Measurements from ENCODE around the gene SPPL2B.
"Not testable (repeated sequence)": the region's sequence is repeated elsewhere in the genome, so short reads cannot be mapped to it uniquely, and the experiment has no call there.

SPPL2B gene

DNA sequence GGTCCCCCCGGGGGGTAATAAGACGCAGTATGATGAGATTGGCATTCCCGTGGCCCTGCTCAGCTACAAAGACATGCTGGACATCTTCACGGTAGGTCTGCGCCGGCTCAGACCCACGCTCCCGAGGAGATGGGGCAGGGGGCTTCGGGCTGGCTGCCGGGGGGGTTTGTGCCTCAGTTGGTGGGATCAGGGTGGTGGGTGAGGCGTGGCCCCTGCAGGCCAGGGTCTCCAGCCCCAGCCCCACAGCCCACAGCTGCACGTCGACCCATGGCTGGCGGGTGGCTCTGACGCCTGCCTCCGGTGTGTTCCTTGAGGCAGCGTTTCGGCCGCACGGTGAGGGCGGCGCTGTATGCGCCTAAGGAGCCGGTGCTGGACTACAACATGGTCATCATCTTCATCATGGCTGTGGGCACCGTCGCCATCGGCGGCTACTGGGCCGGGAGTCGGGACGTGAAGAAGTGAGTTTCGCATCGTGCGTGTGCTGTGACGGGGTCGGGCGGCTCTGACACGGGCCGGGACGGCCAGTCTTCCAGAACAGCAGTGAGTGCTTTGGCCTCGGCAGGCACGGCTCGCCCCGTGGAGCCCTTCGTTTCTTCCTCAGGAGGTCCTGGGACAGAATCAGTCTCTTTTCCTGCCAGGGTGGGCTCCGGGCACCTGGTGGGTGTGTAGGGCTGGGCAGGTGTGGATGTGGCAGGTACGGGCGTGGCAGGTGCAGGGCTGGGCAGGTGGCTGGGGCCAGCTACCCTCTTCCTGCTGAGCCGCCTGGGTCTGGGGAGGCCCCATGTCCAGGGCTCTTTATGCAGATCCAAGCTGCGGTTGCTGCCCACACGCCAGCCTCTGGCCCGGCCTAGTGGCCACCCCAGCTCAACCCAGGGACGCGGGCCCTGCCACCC is 10.5 kb downstream of the SPPL2B start:
- DNase-seq (ENCODE audit: low read depth), result no peak

DNA sequence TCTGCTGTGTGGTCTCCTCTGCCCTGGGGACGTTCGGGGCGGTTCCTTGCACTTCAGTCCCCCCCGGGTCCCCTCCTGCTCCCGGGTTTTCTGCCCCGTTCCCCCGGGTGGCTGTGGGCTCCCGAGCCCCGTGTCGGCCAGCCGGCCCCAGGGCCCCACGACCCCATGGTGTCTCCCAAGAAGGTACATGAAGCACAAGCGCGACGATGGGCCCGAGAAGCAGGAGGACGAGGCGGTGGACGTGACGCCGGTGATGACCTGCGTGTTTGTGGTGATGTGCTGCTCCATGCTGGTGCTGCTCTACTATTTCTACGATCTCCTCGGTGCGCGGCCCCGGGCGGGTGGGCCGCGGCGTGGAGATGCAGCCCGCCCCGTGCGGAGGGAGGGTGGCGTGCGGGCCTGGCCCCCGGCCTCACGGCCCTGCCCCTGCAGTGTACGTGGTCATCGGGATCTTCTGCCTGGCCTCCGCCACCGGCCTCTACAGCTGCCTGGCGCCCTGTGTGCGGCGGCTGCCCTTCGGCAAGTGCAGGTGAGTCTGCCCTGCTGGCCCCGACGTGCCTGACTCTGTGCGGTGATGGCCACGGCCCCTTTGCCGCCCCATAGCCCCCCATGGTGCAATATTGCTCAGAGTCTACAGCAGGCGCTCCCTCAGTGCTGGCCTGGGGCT is 11.3 kb downstream of the SPPL2B start:
- no peak for DNase-seq (ENCODE audit: low read depth)

GRCh38 chr19:2340496-2341243 is 12.2 kb downstream of the SPPL2B start:
- DNase-seq (ENCODE audit: low read depth), result no peak

GRCh38 chr19:2341244-2341751 is 12.8 kb downstream of the SPPL2B start:
- DNase-seq (ENCODE audit: low read depth), result no peak

- no peak for DNase-seq (ENCODE audit: low read depth)
These were observed 13.5 kb downstream of the SPPL2B start for GRCh38 chr19:2341982-2342381.

- DNase-seq (ENCODE audit: low read depth), result no peak
These were observed 14.3 kb downstream of the SPPL2B start for GRCh38 chr19:2342656-2343288.

- DNase-seq (ENCODE audit: low read depth), result no peak
These were observed 15.0 kb downstream of the SPPL2B start for GRCh38 chr19:2343289-2343982.

DNA sequence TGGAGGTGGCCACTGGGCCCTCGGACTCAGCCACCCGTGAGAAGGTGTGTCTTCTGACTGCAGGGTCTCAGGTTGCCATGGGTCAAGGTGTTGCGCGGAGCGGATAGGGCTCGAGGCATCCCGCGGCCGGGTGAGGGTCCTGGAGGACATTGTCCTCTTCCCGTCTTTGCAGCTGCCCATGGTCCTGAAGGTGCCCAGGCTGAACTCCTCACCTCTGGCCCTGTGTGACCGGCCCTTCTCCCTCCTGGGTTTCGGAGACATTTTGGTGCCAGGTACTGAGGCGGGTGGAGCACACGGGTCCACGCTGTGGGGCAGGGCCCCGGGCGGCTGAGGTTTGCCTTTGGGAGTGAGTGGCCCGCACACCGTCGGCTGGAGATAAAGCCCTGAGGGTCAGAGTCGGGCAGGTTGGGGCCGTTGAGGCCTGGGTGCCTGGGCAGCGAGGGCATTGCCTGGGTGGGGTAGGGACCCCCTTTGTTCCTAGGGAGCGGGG is 15.9 kb downstream of the SPPL2B start:
- no peak for DNase-seq (ENCODE audit: low read depth)

GRCh38 chr19:2345076-2345475 is 16.6 kb downstream of the SPPL2B start:
- DNase-seq (ENCODE audit: low read depth), result no peak

DNA sequence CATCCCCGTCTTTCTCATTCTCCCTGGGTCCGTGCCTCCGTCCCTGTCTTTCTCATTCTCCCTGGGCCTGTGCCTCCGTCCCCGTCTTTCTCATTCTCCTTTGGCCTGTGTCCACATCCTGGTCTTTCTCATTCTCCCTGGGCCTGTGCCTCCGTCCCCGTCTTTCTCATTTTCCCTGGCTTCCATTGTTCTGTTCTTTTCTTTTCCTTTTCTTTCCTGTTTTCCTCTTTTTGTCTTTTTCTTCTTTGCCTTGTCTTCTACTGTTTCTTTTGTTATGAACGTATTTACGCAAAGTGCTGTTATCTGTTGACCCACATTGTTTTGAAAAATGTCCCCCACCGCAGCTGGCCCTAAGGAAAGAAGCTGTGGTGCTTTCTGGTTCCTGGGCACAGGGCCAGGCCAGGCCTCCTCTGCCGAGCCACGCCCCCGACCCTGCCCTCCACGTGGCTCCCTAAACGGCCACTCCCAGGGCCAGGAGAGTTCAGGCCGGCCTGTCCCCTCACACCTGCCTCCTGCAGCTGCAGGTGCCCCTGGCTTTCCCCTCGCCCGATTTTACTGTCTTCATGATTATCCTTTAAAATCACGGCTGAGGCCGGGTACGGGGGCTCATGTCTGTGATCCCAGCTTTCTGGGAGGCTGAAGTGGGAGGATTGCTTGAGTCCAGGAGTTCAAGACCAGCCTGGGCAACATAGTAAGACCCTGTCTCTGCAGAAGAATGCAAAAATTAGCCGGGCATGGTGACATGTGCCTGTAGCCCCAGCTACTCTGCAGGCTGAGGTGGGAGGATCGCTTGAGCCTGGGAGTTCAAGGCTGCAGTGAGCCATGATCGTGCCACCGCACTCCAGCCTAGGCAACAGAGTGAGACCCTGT is 17.5 kb downstream of the SPPL2B start:
- no peak for DNase-seq (ENCODE audit: low read depth)

GRCh38 chr19:2349818-2350217 is 21.3 kb downstream of the SPPL2B start:
- not testable (repeated sequence) for DNase-seq (ENCODE audit: low read depth)

GRCh38 chr19:2350656-2351055 is 22.2 kb downstream of the SPPL2B start:
- no peak for DNase-seq (ENCODE audit: low read depth)

- no peak for DNase-seq (ENCODE audit: low read depth)
These were observed 23.1 kb downstream of the SPPL2B start for GRCh38 chr19:2351591-2351990.

DNA sequence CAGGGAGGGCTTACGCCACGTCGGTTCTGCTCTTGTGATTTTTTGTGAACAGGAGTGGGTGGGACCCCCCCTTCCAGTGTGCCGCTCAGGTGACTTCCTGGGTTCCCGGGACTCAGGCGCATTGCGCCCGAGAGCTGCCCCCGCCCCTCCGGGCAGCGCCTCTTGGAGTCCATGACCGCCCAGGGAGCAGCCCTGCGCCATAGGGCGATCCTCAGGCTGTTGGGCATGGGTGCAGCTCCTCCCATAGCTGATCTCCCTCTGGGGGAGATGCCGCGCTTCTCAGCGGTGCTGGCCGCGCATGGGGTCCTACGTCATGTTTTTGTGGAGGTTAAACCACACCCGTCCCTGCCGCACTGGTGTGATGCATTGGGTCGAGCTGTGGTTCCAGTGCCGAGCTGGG is 23.6 kb downstream of the SPPL2B start:
- DNase-seq (ENCODE audit: low read depth), result no peak

DNA sequence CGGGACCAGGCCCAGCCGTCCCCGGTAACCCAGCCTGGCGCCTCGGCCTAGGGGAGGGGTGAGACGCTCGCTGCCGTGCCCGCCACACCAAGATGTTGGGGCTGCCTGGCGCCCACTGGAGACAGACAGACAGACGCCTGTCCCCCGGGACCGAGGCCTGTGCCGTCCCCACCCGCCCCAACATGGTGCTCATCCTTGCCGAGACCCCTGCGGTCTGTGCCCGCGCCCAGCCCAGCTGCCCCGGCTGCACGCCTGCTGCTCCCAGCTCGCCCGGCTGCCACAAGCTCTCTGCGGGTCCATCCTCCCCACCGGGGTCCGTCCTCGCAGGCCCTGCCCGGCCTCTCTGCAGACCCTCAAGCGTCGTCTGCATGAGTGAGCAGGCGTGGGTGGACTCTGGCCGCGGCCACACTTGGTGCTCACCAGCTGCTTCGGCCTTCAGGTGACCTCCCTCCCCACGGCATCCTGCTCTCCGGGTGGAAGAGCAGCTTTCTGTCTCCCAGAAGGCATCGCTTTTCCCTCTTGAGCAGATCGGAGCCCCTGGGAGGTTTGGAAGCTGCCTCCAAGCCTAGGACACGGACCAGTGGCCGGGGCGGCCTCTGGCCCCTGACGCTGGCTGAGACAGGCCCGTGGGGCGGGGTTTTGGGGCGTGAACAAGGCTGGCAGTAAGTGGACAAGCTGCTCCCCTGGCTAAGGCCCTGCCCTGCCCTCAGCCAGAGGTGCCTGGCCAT is 24.8 kb downstream of the SPPL2B start:
- no peak for DNase-seq (ENCODE audit: low read depth)

- DNase-seq (ENCODE audit: low read depth), result no peak
These were observed 25.6 kb downstream of the SPPL2B start for GRCh38 chr19:2353887-2354592.

DNA sequence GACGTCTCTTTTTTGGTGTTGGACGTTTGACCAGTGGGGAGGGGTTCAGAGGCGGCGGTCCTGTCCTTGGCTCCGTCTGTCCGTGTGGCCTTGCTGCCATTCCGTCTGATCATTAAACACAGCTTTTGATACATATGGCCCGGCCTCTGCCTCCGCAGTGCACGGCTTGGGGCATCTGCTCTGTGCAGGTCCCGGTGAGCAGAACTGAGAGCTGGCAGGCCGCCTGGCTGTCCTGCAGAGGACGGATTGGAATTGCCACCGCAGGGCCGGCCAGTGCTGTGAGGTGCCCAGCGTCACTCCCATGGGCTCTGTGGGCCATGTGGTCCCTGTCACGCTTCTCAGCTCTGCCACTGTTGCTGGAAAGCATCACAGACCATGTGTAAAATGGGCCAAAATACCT is 26.2 kb downstream of the SPPL2B start:
- DNase-seq (ENCODE audit: low read depth), result no peak

- no peak for DNase-seq (ENCODE audit: low read depth)
These were observed 26.9 kb downstream of the SPPL2B start for GRCh38 chr19:2355168-2356035.

Data from non-pigmented ciliary epithelial cell (primary cell).